Mammary microvascular endothelial cell (primary cell): Measurements from ENCODE around the gene MDM1. TPM values are rescaled to one million over a fixed set of nuclear protein-coding genes. Genes with fewer than 3 reads are reported as not detected.

Source experiments
- total RNA-seq: library from RNA; depleted of rRNA; stranded (reverse); fragments of >200 nt; gene quantifications from 2 replicates; pipeline ENCODE4 v1.2.3, GENCODE V29; 2015

The MDM1 gene
- total RNA-seq, result 5.6 and 6.6 TPM in 2 replicates

GRCh38 chr12:68331869-68332727, at the start of gene MDM1:
TSS of gene MDM1 (minus strand) at chr12:68332362. CDS start at chr12:68332245, 117 bp downstream.

GRCh38 chr12:68253504-68253903, 78.7 kb downstream of the MDM1 start, which contains the start of gene IL22:
TSS of gene IL22 (minus strand) at chr12:68253604. CDS start at chr12:68253448, 156 bp downstream.

Other genes with a start within 250 kb of the MDM1 start
- gene IFNG, start 172.6 kb downstream of the MDM1 start, total RNA-seq, result not detected in 2 replicates
- gene IL26, start 106.6 kb downstream of the MDM1 start, total RNA-seq, result not detected in 2 replicates
- gene IL22, start 78.8 kb downstream of the MDM1 start, total RNA-seq, result not detected in 2 replicates